Posterior vena cava (tissue), 2 donors: Measurements from ENCODE around the gene GRM1. TPM values are rescaled to one million over a fixed set of nuclear protein-coding genes. Genes with fewer than 3 reads are reported as not detected.

ENCODE experiments used
- total RNA-seq, 2 donors: library from RNA; stranded (reverse); fragmentation: NEBNext Ultra II Directional; extraction: Animal tissue kit (Norgen Biotek cat#: 25700); gene quantifications; one replicate each; pipeline ENCODE4 v1.2.1, GENCODE V29; 2021
- donor health status: DM: yes; HTN: yes; CAD: no.
- donor health status: DM: yes; HTN: yes; CAD: no.

The GRM1 gene
- total RNA-seq, 2 donors from 2014 or later, result 0.05 TPM; not detected in 1

Other genes with a start within 250 kb of the GRM1 start
- gene FBXO30, start 214.3 kb upstream of the GRM1 start, total RNA-seq, result 10 to 100 TPM; 17.4 to 19.0 TPM
- gene SHPRH, start 64.7 kb upstream of the GRM1 start, total RNA-seq, result 10 to 100 TPM; 16.2 to 18.3 TPM